GM23248 (cell line): ENCODE data around the gene ATF3.

Source experiments
- EZH2 ChIP-seq: fragments of 200-600 bp; sonication (generic); IDR thresholded peaks from 2 replicates; pipeline ENCODE4 v1.6.1; 2018; ENCODE audit warnings: antibody characterized with exemption, mild to moderate bottlenecking; ENCODE audit not compliant: insufficient read depth, poor library complexity, severe bottlenecking
- EZH2phosphoT487 ChIP-seq: fragments of 200-600 bp; sonication (generic); IDR thresholded peaks from 2 replicates; pipeline ENCODE4 v1.6.1; 2018; ENCODE audit warnings: antibody characterized with exemption, moderate library complexity, mild to moderate bottlenecking, low read depth; ENCODE audit not compliant: insufficient read depth

GRCh38 chr1:212621043-212621948 lies 12.7 kb downstream of the ATF3 start:
- TF ChIP-seq EZH2 (no peak), EZH2phosphoT487 (no peak)
